Trophoblast cell (in vitro differentiated cells and primary cell): ENCODE results near the gene BMX.
A peak's percentile ranks its signal among the peaks of the same experiment; 100 is the strongest.

Experiments
- DNase-seq, 2 donors: peaks; one replicate each; pipeline ENCODE4 v3.0.0-alpha.2; 2016
- H2AFZ ChIP-seq: 2 replicates; pipeline ENCODE4 v1.6.1; 2013; ENCODE audit warnings: low read length, moderate library complexity, mild to moderate bottlenecking; ENCODE audit not compliant: insufficient read depth, poor library complexity
- H2AK5ac ChIP-seq: 2 replicates; pipeline ENCODE4 v1.6.1; 2013; ENCODE audit warnings: mild to moderate bottlenecking, low read length
- H2BK120ac ChIP-seq: 2 replicates; pipeline ENCODE4 v1.6.1; 2013; ENCODE audit warnings: low read length, mild to moderate bottlenecking, moderate library complexity; ENCODE audit not compliant: insufficient read depth, poor library complexity
- H2BK12ac ChIP-seq: 2 replicates; pipeline ENCODE4 v1.6.1; 2013; ENCODE audit warnings: mild to moderate bottlenecking, low read length, moderate library complexity
- H2BK5ac ChIP-seq: 2 replicates; pipeline ENCODE4 v1.6.1; 2013; ENCODE audit warnings: low read length, low read depth, moderate library complexity, mild to moderate bottlenecking; ENCODE audit not compliant: poor library complexity
- H3K14ac ChIP-seq: 2 replicates; pipeline ENCODE4 v1.6.1; 2013; ENCODE audit warnings: mild to moderate bottlenecking, low read length
- H3K18ac ChIP-seq: 2 replicates; pipeline ENCODE4 v1.6.1; 2013; ENCODE audit warnings: mild to moderate bottlenecking, low read length
- H3K23ac ChIP-seq: 2 replicates; pipeline ENCODE4 v1.6.1; 2013; ENCODE audit warnings: low read length
- H3K27ac ChIP-seq: 2 replicates; pipeline ENCODE4 v1.5.1; 2013; ENCODE audit warnings: low read depth, mild to moderate bottlenecking, inconsistent platforms, low read length, moderate library complexity
- H3K27me3 ChIP-seq: 2 replicates; pipeline ENCODE4 v1.6.1; 2013; ENCODE audit warnings: inconsistent platforms, mild to moderate bottlenecking, low read length, moderate library complexity; ENCODE audit not compliant: insufficient read depth
- H3K36me3 ChIP-seq, 2 experiments: 1 replicate in 1 of 2; 2 replicates in 1 of 2; pipeline ENCODE4 v1.6.1; 2013; ENCODE audit warnings: low read length in 2 of 2, mild to moderate bottlenecking in 2 of 2, moderate library complexity in 1 of 2; ENCODE audit not compliant: insufficient read depth in 2 of 2, control insufficient read depth in 1 of 2
- H3K4ac ChIP-seq: 2 replicates; pipeline ENCODE4 v1.6.1; 2013; ENCODE audit warnings: low read depth, mild to moderate bottlenecking, low read length, moderate library complexity
- H3K4me1 ChIP-seq, 2 experiments: 1 replicate in 1 of 2; 2 replicates in 1 of 2; pipeline ENCODE4 v1.6.1; 2013; ENCODE audit warnings: low read length in 2 of 2, mild to moderate bottlenecking in 2 of 2, moderate library complexity in 1 of 2; ENCODE audit not compliant: insufficient read depth in 2 of 2, control insufficient read depth in 1 of 2
- H3K4me2 ChIP-seq: 2 replicates; pipeline ENCODE4 v1.6.1; 2013; ENCODE audit warnings: inconsistent platforms, mild to moderate bottlenecking, low read length, moderate library complexity
- H3K4me3 ChIP-seq: 2 replicates; pipeline ENCODE4 v1.5.1; 2013; ENCODE audit warnings: mild to moderate bottlenecking, low read depth, low read length, inconsistent platforms
- H3K79me1 ChIP-seq: one replicate; pipeline ENCODE4 v1.6.1; 2013; ENCODE audit warnings: low read length
- H3K79me2 ChIP-seq: 2 replicates; pipeline ENCODE4 v1.6.1; 2013; ENCODE audit warnings: low read length, mild to moderate bottlenecking; ENCODE audit not compliant: control insufficient read depth, insufficient read depth, poor library complexity
- H3K9ac ChIP-seq: 2 replicates; pipeline ENCODE4 v1.6.1; 2013; ENCODE audit warnings: mild to moderate bottlenecking, low read length
- H3K9me3 ChIP-seq: 2 replicates; pipeline ENCODE4 v1.6.1; 2013; ENCODE audit warnings: low read depth, mild to moderate bottlenecking, control low read depth, inconsistent platforms, low read length; ENCODE audit not compliant: insufficient read depth
- H4K12ac ChIP-seq: 2 replicates; pipeline ENCODE4 v1.6.1; 2013; ENCODE audit warnings: low read depth, mild to moderate bottlenecking, low read length, moderate library complexity
- H4K8ac ChIP-seq: 2 replicates; pipeline ENCODE4 v1.6.1; 2013; ENCODE audit warnings: low read depth, mild to moderate bottlenecking, low read length, moderate library complexity
- H4K91ac ChIP-seq: one replicate; pipeline ENCODE4 v1.6.1; 2013; ENCODE audit warnings: low read depth, mild to moderate bottlenecking, low read length, moderate library complexity
- WGBS: extraction: QIAGEN DNeasy Blood & Tissue Kit; methylation state at CpG from one replicate; pipeline ENCODE4 v1.1.7; 2013; ENCODE audit warnings: missing lambda C conversion rate; ENCODE audit not compliant: insufficient read length, insufficient coverage; ENCODE audit errors: extremely low coverage; 5-methylcytosine and 5-hydroxymethylcytosine counted together

BMX gene

GRCh38 chrX:15559227-15559626, 58.6 kb downstream of the BMX start:
- Histone ChIP-seq H2BK5ac (no peak overlapping the region), H4K12ac (no peak overlapping the region), H2AK5ac (no peak overlapping the region), H3K79me1 (no peaks in the 10 kb centered on the region), H4K8ac (no peak overlapping the region), H3K4me1 (no peaks in the 10 kb centered on the region), H3K14ac (no peak overlapping the region), H2AFZ (no peak overlapping the region), H3K36me3 (no peaks in the 10 kb centered on the region), H3K18ac (no peak overlapping the region), H3K9ac (no peak overlapping the region), H3K27ac (no peak overlapping the region), H3K9me3 (no peaks in the 10 kb centered on the region), H3K4me2 (no peak overlapping the region), H3K23ac (no peak overlapping the region), H3K4ac (no peak overlapping the region), H3K27me3 (no peaks in the 10 kb centered on the region), H3K4me3 (no peak overlapping the region), H2BK120ac (no peak overlapping the region), H4K91ac (no peak overlapping the region), H2BK12ac (no peak overlapping the region), H3K79me2 (no peaks in the 10 kb centered on the region)
- no CpG with 5 or more reads among the region's 3 CpGs for WGBS
- no peak for DNase-seq

GRCh38 chrX:15560924-15561323, 60.3 kb downstream of the BMX start:
- no peak overlapping the region for H4K12ac ChIP-seq
- no peak overlapping the region for H3K9ac ChIP-seq
- H3K14ac ChIP-seq: no peak overlapping the region
- H3K4ac ChIP-seq: no peak overlapping the region
- no peaks in the 10 kb centered on the region for H3K27me3 ChIP-seq
- no peak overlapping the region for H4K8ac ChIP-seq
- H3K4me3 ChIP-seq: no peak overlapping the region
- no peak overlapping the region for H2AK5ac ChIP-seq
- H2AFZ ChIP-seq: no peak overlapping the region
- no CpG with 5 or more reads among the region's 3 CpGs for WGBS
- no peaks in the 10 kb centered on the region for H3K79me2 ChIP-seq
- no peak overlapping the region for H4K91ac ChIP-seq
- H3K79me1 ChIP-seq: no peaks in the 10 kb centered on the region
- H3K4me1 ChIP-seq: peaks cover 0 to 2% of the 10 kb centered on the region in 2 experiments
- no peak overlapping the region for H2BK12ac ChIP-seq
- no peak overlapping the region for H3K23ac ChIP-seq
- H2BK120ac ChIP-seq: no peak overlapping the region
- H3K9me3 ChIP-seq: no peaks in the 10 kb centered on the region
- no peaks in the 10 kb centered on the region for H3K36me3 ChIP-seq
- H2BK5ac ChIP-seq: no peak overlapping the region
- H3K4me2 ChIP-seq: no peak overlapping the region
- DNase-seq: no peak
- no peak overlapping the region for H3K18ac ChIP-seq
- H3K27ac ChIP-seq: no peak overlapping the region

GRCh38 chrX:15563056-15563455, 62.4 kb downstream of the BMX start:
- Histone ChIP-seq H2BK120ac (no peak overlapping the region), H3K27ac (no peak overlapping the region), H3K9ac (no peak overlapping the region), H2BK12ac (no peak overlapping the region), H3K4me3 (no peak overlapping the region), H4K8ac (no peak overlapping the region), H3K27me3 (no peaks in the 10 kb centered on the region), H4K91ac (no peak overlapping the region), H2AK5ac (no peak overlapping the region), H3K23ac (no peak overlapping the region), H3K36me3 (no peaks in the 10 kb centered on the region), H3K9me3 (no peaks in the 10 kb centered on the region), H2BK5ac (no peak overlapping the region), H3K14ac (no peak overlapping the region), H3K79me1 (no peaks in the 10 kb centered on the region), H3K4me1 (peaks cover 0 to 2% of the 10 kb centered on the region in 2 experiments), H3K79me2 (no peaks in the 10 kb centered on the region), H3K18ac (no peak overlapping the region), H4K12ac (no peak overlapping the region), H2AFZ (no peak overlapping the region), H3K4me2 (no peak overlapping the region), H3K4ac (no peak overlapping the region)
- WGBS: no CpG with 5 or more reads among the region's 7 CpGs
- no peak for DNase-seq

GRCh38 chrX:15564981-15565579, 64.5 kb downstream of the BMX start:
- no peak overlapping the region for H3K9ac ChIP-seq
- H4K91ac ChIP-seq: no peak overlapping the region
- no peak overlapping the region for H2BK5ac ChIP-seq
- no peak overlapping the region for H3K27ac ChIP-seq
- no peaks in the 10 kb centered on the region for H3K36me3 ChIP-seq
- H4K12ac ChIP-seq: no peak overlapping the region
- H3K79me1 ChIP-seq: no peaks in the 10 kb centered on the region
- no peaks in the 10 kb centered on the region for H3K27me3 ChIP-seq
- no peak overlapping the region for H3K4ac ChIP-seq
- no peak overlapping the region for H3K23ac ChIP-seq
- no peaks in the 10 kb centered on the region for H3K79me2 ChIP-seq
- H3K9me3 ChIP-seq: no peaks in the 10 kb centered on the region
- H3K14ac ChIP-seq: no peak overlapping the region
- H3K4me3 ChIP-seq: no peak overlapping the region
- H2BK120ac ChIP-seq: no peak overlapping the region
- no peak overlapping the region for H2AK5ac ChIP-seq
- H3K18ac ChIP-seq: no peak overlapping the region
- peak; percentile 29 to 57 for DNase-seq
- H3K4me1 ChIP-seq: peaks cover 0 to 2% of the 10 kb centered on the region in 2 experiments
- WGBS: no CpG with 5 or more reads among the region's 5 CpGs
- no peak overlapping the region for H3K4me2 ChIP-seq
- no peak overlapping the region for H2AFZ ChIP-seq
- H2BK12ac ChIP-seq: no peak overlapping the region
- H4K8ac ChIP-seq: no peak overlapping the region
